HG03558 (cell line): ENCODE results near the gene MBNL1.
A peak's percentile ranks its signal among the peaks of the same experiment; 100 is the strongest.

Experiments
- ATAC-seq: cut with Tn5 transposase; IDR thresholded peaks from one replicate; pipeline ENCODE4 v1.9.1; 2021; ENCODE audit warnings: moderate number of reproducible peaks; ENCODE audit not compliant: unreplicated experiment; ENCODE audit errors: extremely low read depth

Gene MBNL1

GRCh38 chr3:152268555-152269055, at the start of gene MBNL1:
Gene MBNL1 (plus strand): TSS chr3:152268929. CDS start chr3:152300194, 31,265 bp downstream.
- ATAC-seq = peak; percentile 28

GRCh38 chr3:152219216-152219615, 49.5 kb upstream of the MBNL1 start:
- no peak for ATAC-seq

- no peak for ATAC-seq
These were observed 48.9 kb upstream of the MBNL1 start for GRCh38 chr3:152219769-152220255.

- ATAC-seq = peak; percentile 41
These were observed 46.4 kb upstream of the MBNL1 start for GRCh38 chr3:152222327-152222726.

GRCh38 chr3:152225201-152225600, 43.5 kb upstream of the MBNL1 start:
- ATAC-seq = no peak

- no peak for ATAC-seq
These were observed 42.6 kb upstream of the MBNL1 start for GRCh38 chr3:152226176-152226575.

GRCh38 chr3:152227027-152227426, 41.7 kb upstream of the MBNL1 start:
- no peak for ATAC-seq

GRCh38 chr3:152229692-152230091, 39.0 kb upstream of the MBNL1 start:
- ATAC-seq = no peak

GRCh38 chr3:152230370-152230769, 38.4 kb upstream of the MBNL1 start:
- no peak for ATAC-seq

GRCh38 chr3:152232001-152232400, 36.7 kb upstream of the MBNL1 start:
- ATAC-seq = no peak

GRCh38 chr3:152232679-152233078, 36.0 kb upstream of the MBNL1 start:
- ATAC-seq = no peak

- ATAC-seq = no peak
These were observed 33.9 kb upstream of the MBNL1 start for GRCh38 chr3:152234657-152235375.

- no peak for ATAC-seq
These were observed 32.9 kb upstream of the MBNL1 start for GRCh38 chr3:152235709-152236298.

- ATAC-seq = no peak
These were observed 32.0 kb upstream of the MBNL1 start for GRCh38 chr3:152236716-152237115.

GRCh38 chr3:152241142-152242017, 27.3 kb upstream of the MBNL1 start:
- ATAC-seq = peak; percentile 70

GRCh38 chr3:152243301-152243711, 25.4 kb upstream of the MBNL1 start:
- ATAC-seq = peak; percentile 37

GRCh38 chr3:152243721-152244516, 24.8 kb upstream of the MBNL1 start:
- no peak for ATAC-seq

- no peak for ATAC-seq
These were observed 24.2 kb upstream of the MBNL1 start for GRCh38 chr3:152244517-152244888.

- no peak for ATAC-seq
These were observed 23.1 kb upstream of the MBNL1 start for GRCh38 chr3:152245498-152246170.
